ENCODE measurements around the gene ZNF223. TPM values are rescaled to one million over a fixed set of nuclear protein-coding genes. Genes with fewer than 3 reads are reported as not detected.

ZNF223 gene
- total RNA-seq (1 to 10 TPM in 2 of 5 donors, not detected in 3; 8.0 to 8.1 TPM), polyA plus RNA-seq (1 to 10 TPM; 1.2 to 8.6 (median 2.9) TPM)
- long read RNA-seq, donor 1 = 0 reads
- long read RNA-seq, donor 2, partial matches to known transcripts = 0 of 3 reads
- long read RNA-seq, donor 2, other reads (novel, unspliced or antisense) = 0 of 3 reads
- long read RNA-seq, donor 3, partial matches to known transcripts = 0 of 1 reads
- long read RNA-seq, donor 3, other reads (novel, unspliced or antisense) = 0 of 1 reads
- long read RNA-seq, donor 4 = 0 reads
- long read RNA-seq, donor 5 = 0 reads
- long read RNA-seq, donor 6, partial matches to known transcripts = 0 of 3 reads
- long read RNA-seq, donor 6, other reads (novel, unspliced or antisense) = 0 of 3 reads
- long read RNA-seq, donor 7, partial matches to known transcripts = 0 of 4 reads
- long read RNA-seq, donor 7, other reads (novel, unspliced or antisense) = 0 of 4 reads
- long read RNA-seq, donor 8 = 0 reads
- long read RNA-seq, donor 9 = 0 reads
- long read RNA-seq, donor 10 = 0 reads

DNA sequence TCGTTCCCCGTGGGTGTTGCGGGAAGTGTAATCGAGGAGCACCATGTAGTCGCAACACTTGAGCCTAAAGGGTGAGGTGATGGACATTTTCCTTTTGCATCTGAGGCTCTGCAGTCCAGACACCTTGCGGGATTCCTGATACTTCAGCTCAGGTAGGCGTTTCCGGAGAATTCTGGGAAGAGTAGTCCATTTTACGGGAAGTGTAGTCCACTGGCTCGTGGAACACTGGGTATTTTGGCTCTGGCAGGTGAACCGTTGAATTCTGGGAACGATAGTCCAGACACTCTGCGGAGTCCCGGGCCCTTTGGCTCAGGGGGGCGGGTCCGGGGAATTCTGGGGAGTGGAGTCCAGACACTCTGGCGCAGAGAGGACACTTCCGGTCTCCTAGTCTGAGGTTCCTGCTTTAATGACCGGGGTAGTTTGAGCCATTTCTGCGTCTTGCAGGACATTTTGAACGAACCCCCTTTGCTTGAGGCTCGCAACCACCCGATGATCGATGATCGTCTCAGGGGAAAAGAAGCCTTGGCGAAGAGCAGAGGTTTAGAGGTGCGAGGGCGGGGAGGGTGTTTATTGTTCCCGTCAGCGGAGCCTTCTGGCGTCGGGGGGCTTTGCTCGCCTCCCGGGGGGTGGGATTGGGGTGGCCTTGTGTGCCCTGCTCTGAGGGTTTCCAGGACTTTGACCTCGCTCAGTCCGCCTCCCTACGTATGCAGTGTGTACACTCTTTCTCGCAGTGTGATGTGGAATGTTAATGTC is at the start of gene ZNF223:
Gene ZNF223 (plus strand): TSS at position 387 of the 753 bp plus-strand sequence. CDS start 3,141 bp downstream, outside the sequence.
- peaks cover 0 to 29% (median 0%) of the 10 kb centered on the region in 3 donors for H3K27me3 ChIP-seq
- WGBS, 5 donors = 1 to 3% (median 2%) methylated on average over 32 to 38 of the region's 38 CpGs
- TF ChIP-seq, protein P1, sequence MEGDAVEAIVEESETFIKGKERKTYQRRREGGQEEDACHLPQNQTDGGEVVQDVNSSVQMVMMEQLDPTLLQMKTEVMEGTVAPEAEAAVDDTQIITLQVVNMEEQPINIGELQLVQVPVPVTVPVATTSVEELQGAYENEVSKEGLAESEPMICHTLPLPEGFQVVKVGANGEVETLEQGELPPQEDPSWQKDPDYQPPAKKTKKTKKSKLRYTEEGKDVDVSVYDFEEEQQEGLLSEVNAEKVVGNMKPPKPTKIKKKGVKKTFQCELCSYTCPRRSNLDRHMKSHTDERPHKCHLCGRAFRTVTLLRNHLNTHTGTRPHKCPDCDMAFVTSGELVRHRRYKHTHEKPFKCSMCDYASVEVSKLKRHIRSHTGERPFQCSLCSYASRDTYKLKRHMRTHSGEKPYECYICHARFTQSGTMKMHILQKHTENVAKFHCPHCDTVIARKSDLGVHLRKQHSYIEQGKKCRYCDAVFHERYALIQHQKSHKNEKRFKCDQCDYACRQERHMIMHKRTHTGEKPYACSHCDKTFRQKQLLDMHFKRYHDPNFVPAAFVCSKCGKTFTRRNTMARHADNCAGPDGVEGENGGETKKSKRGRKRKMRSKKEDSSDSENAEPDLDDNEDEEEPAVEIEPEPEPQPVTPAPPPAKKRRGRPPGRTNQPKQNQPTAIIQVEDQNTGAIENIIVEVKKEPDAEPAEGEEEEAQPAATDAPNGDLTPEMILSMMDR (IDR thresholded peaks at IDR 0.05) = no peak
- peak; percentile 76 to 93 (median 90) for TF ChIP-seq POLR2AphosphoS5 (IDR thresholded peaks at IDR 0.05)
- TF ChIP-seq POLR2A (IDR thresholded peaks at IDR 0.05) = no peak
- peak; percentile 38 for TF ChIP-seq EP300 (IDR thresholded peaks at IDR 0.05)
- peaks cover 4 to 22% (median 19%) of the 10 kb centered on the region in 4 donors for H3K36me3 ChIP-seq
- H3K4me1 ChIP-seq = peaks cover 7 to 23% (median 18%) of the 10 kb centered on the region in 4 donors
- H3K9me3 ChIP-seq = peaks cover 0 to 26% (median 13%) of the 10 kb centered on the region in 4 donors
- intact Hi-C loops (cut with DNase I; ENCODE audit: low total_unique reads) = no loop called here
- H3K4me3 ChIP-seq = peak within 1 kb of the TSS; percentile 67 to 79 (median 69)
- peak; percentile 95 to 98 for DNase-seq
- H3K27ac ChIP-seq = peak within 1 kb of the TSS; percentile 71 to 82 (median 78)

DNA sequence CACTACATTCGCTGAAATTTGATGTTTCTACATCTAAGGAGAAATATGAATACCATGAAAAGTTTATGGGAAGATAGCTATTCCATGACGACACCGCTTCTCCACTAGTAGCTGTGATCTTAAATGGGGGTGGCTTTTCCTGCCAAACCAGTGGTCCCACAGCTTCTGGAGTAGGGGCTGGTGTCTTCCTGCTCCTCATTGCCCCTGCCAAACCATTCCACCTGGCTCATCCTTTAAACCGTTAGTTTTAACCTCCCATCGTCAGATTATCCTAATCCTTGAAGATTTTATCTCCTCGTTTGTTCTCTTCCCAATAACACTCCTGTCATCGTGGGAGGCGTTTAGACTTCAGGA is 49.6 kb upstream of the ZNF223 start:
- intact Hi-C loops (cut with DNase I; ENCODE audit: low total_unique reads) = no loop called here
- Histone ChIP-seq H3K27me3 (no peaks in the 10 kb centered on the region), H3K9me3 (peaks cover 7 to 36% (median 30%) of the 10 kb centered on the region in 4 donors), H3K27ac (peak overlapping the region in 4 of 5 donors; percentile 74 to 86 (median 77)), H3K36me3 (peaks cover 5 to 24% (median 14%) of the 10 kb centered on the region in 4 donors), H3K4me3 (peak overlapping the region; percentile 76 to 83 (median 78)), H3K4me1 (peaks cover 7 to 29% (median 17%) of the 10 kb centered on the region in 4 donors)
- 10 to 15% (median 11%) methylated on average over 8 of the region's 8 CpGs for WGBS, 5 donors
- no peak for DNase-seq
- TF ChIP-seq, protein P1 (IDR thresholded peaks at IDR 0.05) = no peak
- no peak for TF ChIP-seq EP300 (IDR thresholded peaks at IDR 0.05)
- no peak for TF ChIP-seq POLR2AphosphoS5 (IDR thresholded peaks at IDR 0.05)
- TF ChIP-seq POLR2A (IDR thresholded peaks at IDR 0.05) = no peak

DNA sequence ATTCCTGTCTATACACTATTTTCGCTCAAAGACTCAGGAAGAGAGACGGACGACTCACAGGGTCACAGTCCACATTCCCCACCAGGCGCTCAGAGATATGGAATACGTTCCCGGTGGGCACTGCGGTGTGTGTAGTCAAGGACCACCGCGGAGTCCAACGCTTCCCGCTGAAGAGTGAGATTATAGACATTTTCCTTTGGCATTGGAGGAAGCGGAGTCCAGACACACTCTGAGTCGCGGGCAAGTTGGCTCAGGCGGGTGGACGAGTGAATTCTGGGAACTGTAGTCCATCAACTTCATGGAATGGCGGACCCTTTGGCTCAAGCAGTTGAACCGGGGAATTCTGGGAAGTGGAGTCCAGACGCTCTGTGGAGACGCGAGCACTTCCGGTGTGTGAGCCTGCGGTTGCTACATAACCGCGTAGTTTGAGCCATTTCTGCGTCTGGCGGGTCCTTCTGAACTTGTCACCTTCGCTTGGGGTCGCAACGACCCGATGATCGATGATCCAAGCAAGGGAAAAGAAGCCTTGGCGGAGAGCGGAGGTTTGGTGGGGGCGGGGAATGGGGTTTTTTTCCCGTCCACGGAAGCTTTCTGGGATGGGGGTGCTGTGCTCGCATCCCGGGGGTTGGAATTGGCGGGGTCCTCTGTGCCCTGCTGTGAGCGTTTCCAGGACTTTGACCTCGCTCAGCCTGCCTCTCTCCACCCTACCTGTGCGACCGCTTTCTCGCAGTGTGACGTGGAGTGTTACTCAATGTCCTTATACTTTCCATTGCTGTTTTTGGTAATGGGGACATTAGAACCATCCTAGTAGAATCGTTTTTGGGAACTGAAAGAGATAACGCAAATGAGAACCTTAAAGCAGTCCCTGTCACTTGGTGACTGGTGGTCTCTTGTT is 49.0 kb upstream of the ZNF223 start, which contains the start of gene ZNF230:
Gene ZNF230 (plus strand): TSS at position 392 of the 895 bp plus-strand sequence. CDS start 4,122 bp downstream, outside the sequence.
- Histone ChIP-seq H3K4me1 (peaks cover 7 to 29% (median 17%) of the 10 kb centered on the region in 4 donors), H3K36me3 (peaks cover 9 to 24% (median 14%) of the 10 kb centered on the region in 4 donors), H3K9me3 (peaks cover 7 to 36% (median 30%) of the 10 kb centered on the region in 4 donors), H3K4me3 (peak within 1 kb of the TSS; percentile 76 to 83 (median 78)), H3K27ac (peak within 1 kb of the TSS; percentile 31 to 86 (median 74)), H3K27me3 (no peaks in the 10 kb centered on the region)
- 0 to 1% (median 1%) methylated on average over 42 to 48 of the region's 48 CpGs for WGBS, 5 donors
- TF ChIP-seq POLR2AphosphoS5 (IDR thresholded peaks at IDR 0.05) (peak; percentile 62 to 91 (median 84)), EP300 (IDR thresholded peaks at IDR 0.05) (no peak)
- TF ChIP-seq, protein P1 (IDR thresholded peaks at IDR 0.05) = peak in 1 of 7 experiments; percentile 15
- DNase-seq = peak; percentile 90 to 99
- intact Hi-C loops (cut with DNase I; ENCODE audit: low total_unique reads) = no loop called here

Data from stomach (tissue), 19 donors.